Karpas-422 (cell line): ENCODE data around the gene TENT4A. TPM values are rescaled to one million over a fixed set of nuclear protein-coding genes. Genes with fewer than 3 reads are reported as not detected.

Source experiments
- DNase-seq: peaks from one replicate; pipeline ENCODE4 v3.0.0-alpha.2; 2015
- H2AFZ ChIP-seq: fragments of 200-600 bp; sonication (generic); 2 replicates; pipeline ENCODE4 v1.6.1; 2014; ENCODE audit warnings: antibody characterized with exemption, low read length, mixed read lengths
- H3K27ac ChIP-seq: fragments of 200-600 bp; sonication (generic); 2 replicates; pipeline ENCODE4 v1.5.1; 2014; ENCODE audit warnings: mild to moderate bottlenecking, low read length, moderate library complexity
- H3K27me3 ChIP-seq: fragments of 200-600 bp; sonication (generic); 2 replicates; pipeline ENCODE4 v1.6.1; 2014; ENCODE audit warnings: low read length, mixed read lengths
- H3K36me3 ChIP-seq: fragments of 200-600 bp; sonication (generic); 2 replicates; pipeline ENCODE4 v1.6.1; 2014; ENCODE audit warnings: low read length, mixed read lengths; ENCODE audit not compliant: insufficient read depth
- H3K4me1 ChIP-seq: fragments of 200-600 bp; sonication (generic); 2 replicates; pipeline ENCODE4 v1.6.1; 2014; ENCODE audit warnings: mild to moderate bottlenecking, low read length, mixed read lengths
- H3K4me2 ChIP-seq: fragments of 200-600 bp; sonication (generic); 2 replicates; pipeline ENCODE4 v1.6.1; 2014; ENCODE audit warnings: low read length, low read depth, mild to moderate bottlenecking; ENCODE audit not compliant: poor library complexity, severe bottlenecking
- H3K4me3 ChIP-seq: fragments of 200-600 bp; sonication (generic); 2 replicates; pipeline ENCODE4 v1.5.1; 2014; ENCODE audit warnings: mild to moderate bottlenecking, antibody characterized with exemption, low read length, mixed read lengths
- H3K79me2 ChIP-seq: fragments of 200-600 bp; sonication (generic); 2 replicates; pipeline ENCODE4 v1.6.1; 2014; ENCODE audit warnings: mild to moderate bottlenecking, low read length, mixed read lengths
- H3K9ac ChIP-seq: fragments of 200-600 bp; sonication (generic); 2 replicates; pipeline ENCODE4 v1.6.0; 2014; ENCODE audit warnings: low read length
- H3K9me2 ChIP-seq: fragments of 200-600 bp; sonication (generic), shearing (Covaris generic); replicated peaks from 2 replicates; pipeline ENCODE4 v1.6.0; 2014; ENCODE audit warnings: mild to moderate bottlenecking, low read length, moderate library complexity; ENCODE audit not compliant: insufficient read depth
- H3K9me3 ChIP-seq: fragments of 300-700, 200-600 bp; sonication (generic); 2 replicates; pipeline ENCODE4 v1.6.1; 2014; ENCODE audit warnings: low read length, mixed read lengths
- H4K20me1 ChIP-seq: fragments of 200-600 bp; sonication (generic); 2 replicates; pipeline ENCODE4 v1.6.1; 2014; ENCODE audit warnings: mild to moderate bottlenecking, antibody characterized with exemption, low read length, low read depth; ENCODE audit not compliant: insufficient read depth
- total RNA-seq: library from RNA; depleted of rRNA; stranded (reverse); fragments of >200 nt; shearing (Covaris generic); gene quantifications from 2 replicates; pipeline ENCODE4 v1.2.3, GENCODE V29; 2014; ENCODE audit warnings: low replicate concordance

The TENT4A gene
- total RNA-seq, 1 experiment from 2014 or later = 45.3 TPM

DNA sequence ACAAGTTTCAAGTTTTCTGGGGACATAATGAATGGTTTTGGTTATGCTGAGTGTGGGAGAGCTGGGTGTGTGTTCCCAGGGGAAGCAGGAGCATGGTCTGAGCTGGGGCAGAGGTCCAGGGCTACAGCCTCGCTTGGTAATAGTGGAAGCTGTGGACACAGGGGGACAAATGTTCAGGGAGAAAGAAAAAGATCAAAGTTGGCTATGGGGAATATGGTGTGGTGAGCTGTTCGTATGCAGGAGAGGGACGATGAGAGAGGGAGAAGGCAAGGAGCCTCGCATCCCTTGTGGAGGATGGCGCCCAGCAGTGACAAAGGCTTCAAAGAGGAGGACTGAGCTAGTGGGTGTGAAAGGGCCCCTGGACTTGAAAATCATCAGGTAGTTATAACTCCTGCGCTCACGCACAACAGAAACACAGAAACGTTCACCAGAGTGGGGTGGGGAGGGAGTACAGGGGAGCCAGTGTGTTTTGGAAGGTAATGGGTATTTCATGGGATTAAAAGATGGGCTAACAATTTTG is 77.2 kb downstream of the TENT4A start:
- Histone ChIP-seq H3K27ac (no peak overlapping the region), H3K36me3 (no peaks in the 10 kb centered on the region), H3K27me3 (no peaks in the 10 kb centered on the region), H3K79me2 (no peaks in the 10 kb centered on the region), H3K4me2 (no peak overlapping the region), H3K9me2 (no peaks in the 10 kb centered on the region), H3K9me3 (no peaks in the 10 kb centered on the region), H3K4me3 (no peak overlapping the region), H3K9ac (no peak overlapping the region), H2AFZ (no peak overlapping the region), H3K4me1 (no peaks in the 10 kb centered on the region), H4K20me1 (no peaks in the 10 kb centered on the region)
- no peak for DNase-seq

DNA sequence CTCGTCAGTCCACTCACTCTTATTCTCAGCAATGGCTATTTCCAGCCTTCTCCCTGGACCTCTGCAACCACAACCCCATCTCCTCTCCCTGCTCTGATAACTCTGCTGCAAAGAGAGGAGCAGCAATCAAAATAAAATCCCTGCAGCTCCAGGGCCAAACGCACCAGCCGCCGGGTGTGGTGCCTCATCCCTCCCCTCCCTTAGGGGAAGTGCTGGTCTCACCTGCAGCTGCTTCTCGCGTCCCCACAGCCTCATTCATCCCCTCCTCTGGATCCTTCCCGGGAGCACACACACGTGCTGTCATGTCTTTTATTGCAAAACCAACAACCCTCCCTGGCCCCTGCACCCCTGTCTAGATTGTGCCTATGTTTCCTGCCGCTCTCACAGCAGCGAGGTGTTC is 77.8 kb downstream of the TENT4A start:
- no peaks in the 10 kb centered on the region for H3K9me3 ChIP-seq
- H3K36me3 ChIP-seq = no peaks in the 10 kb centered on the region
- no peak overlapping the region for H3K9ac ChIP-seq
- no peak overlapping the region for H3K27ac ChIP-seq
- no peak overlapping the region for H2AFZ ChIP-seq
- no peaks in the 10 kb centered on the region for H3K79me2 ChIP-seq
- DNase-seq = no peak
- H3K27me3 ChIP-seq = no peaks in the 10 kb centered on the region
- H4K20me1 ChIP-seq = no peaks in the 10 kb centered on the region
- no peaks in the 10 kb centered on the region for H3K9me2 ChIP-seq
- no peaks in the 10 kb centered on the region for H3K4me1 ChIP-seq
- H3K4me2 ChIP-seq = no peak overlapping the region
- no peak overlapping the region for H3K4me3 ChIP-seq

DNA sequence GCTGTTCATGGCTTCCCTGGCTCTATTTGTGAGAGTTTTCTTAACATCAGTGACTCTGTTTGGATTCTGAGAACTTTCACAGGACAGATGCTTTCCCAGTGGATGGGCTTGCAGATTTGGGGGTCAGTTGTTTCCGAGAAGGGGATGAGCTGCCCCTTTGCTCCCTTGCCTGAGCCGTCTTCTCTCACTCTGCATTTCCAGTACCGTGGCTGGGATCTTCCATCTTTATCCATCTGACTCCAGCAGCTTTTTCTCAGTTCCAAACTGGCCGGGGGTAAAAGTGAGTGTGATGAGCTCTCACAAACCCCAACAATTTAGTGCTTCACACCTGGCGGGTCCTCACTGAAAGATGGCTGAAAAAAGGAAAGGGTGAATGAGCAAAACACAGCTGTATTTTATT is 79.1 kb downstream of the TENT4A start:
- no peak overlapping the region for H3K27ac ChIP-seq
- H2AFZ ChIP-seq = no peak overlapping the region
- H4K20me1 ChIP-seq = no peaks in the 10 kb centered on the region
- H3K79me2 ChIP-seq = no peaks in the 10 kb centered on the region
- H3K9ac ChIP-seq = no peak overlapping the region
- no peaks in the 10 kb centered on the region for H3K27me3 ChIP-seq
- no peak for DNase-seq
- no peak overlapping the region for H3K4me2 ChIP-seq
- H3K9me2 ChIP-seq = no peaks in the 10 kb centered on the region
- H3K4me1 ChIP-seq = no peaks in the 10 kb centered on the region
- H3K4me3 ChIP-seq = no peak overlapping the region
- no peaks in the 10 kb centered on the region for H3K36me3 ChIP-seq
- no peaks in the 10 kb centered on the region for H3K9me3 ChIP-seq

DNA sequence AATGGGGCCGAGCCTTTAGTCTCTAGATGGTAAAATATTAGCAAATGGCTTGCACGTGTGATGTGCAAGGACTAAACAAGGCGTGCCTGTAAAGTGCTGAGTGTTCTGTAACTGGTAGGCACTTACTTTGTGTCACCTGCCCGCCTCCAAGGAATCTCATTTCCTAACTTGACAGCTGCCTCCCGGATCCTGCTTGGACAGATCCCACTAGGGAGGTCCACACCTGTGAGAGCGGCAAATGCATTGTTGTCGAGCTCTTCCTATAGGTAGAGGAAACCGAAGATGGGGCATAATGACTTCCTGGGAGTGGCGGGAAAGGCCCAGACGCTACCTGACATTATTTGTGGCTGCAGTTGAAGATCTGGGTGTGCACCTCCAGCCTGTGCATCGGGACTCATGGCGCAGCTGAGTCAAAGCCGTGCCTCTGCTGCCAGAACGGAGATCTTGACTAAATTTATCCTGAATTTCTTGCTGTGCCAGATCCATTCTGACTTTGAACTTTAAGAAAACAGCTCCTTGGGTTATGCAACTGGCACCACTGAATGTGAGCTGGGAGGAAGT is 79.8 kb downstream of the TENT4A start:
- H3K27ac ChIP-seq = no peak overlapping the region
- no peaks in the 10 kb centered on the region for H3K9me3 ChIP-seq
- H3K79me2 ChIP-seq = no peaks in the 10 kb centered on the region
- H4K20me1 ChIP-seq = no peaks in the 10 kb centered on the region
- H2AFZ ChIP-seq = no peak overlapping the region
- H3K36me3 ChIP-seq = no peaks in the 10 kb centered on the region
- no peaks in the 10 kb centered on the region for H3K27me3 ChIP-seq
- no peaks in the 10 kb centered on the region for H3K9me2 ChIP-seq
- H3K4me1 ChIP-seq = no peaks in the 10 kb centered on the region
- H3K4me3 ChIP-seq = no peak overlapping the region
- H3K4me2 ChIP-seq = no peak overlapping the region
- DNase-seq = no peak
- H3K9ac ChIP-seq = no peak overlapping the region

DNA sequence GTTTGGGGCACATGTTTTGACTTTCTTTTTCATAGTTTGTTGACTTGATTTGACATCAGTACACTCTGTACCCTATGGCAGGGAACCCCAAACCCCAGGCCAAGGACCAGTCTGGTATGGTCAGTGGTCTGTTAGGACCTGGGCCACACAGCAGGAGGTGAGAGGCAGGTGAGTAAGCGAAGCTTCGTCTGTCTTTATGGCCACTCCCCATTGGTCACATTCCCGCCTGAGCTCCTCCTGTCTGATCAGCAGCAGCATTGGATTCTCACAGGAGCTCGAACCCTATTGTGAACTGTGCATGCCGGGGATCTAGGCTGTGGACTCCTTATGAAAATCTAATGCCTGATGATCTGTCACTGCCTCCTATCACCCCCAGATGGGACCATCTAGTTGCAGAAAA is 88.0 kb downstream of the TENT4A start:
- Histone ChIP-seq H3K9me3 (peaks cover 6% of the 10 kb centered on the region), H3K4me2 (no peak overlapping the region), H4K20me1 (no peaks in the 10 kb centered on the region), H3K4me3 (no peak overlapping the region), H3K79me2 (no peaks in the 10 kb centered on the region), H3K9ac (no peak overlapping the region), H3K36me3 (peaks cover under 1% of the 10 kb centered on the region; the same call in 1 of the 2 replicates), H3K27ac (no peak overlapping the region), H3K27me3 (no peaks in the 10 kb centered on the region; the same call in 1 of the 2 replicates), H3K4me1 (no peaks in the 10 kb centered on the region), H2AFZ (no peak overlapping the region), H3K9me2 (no peaks in the 10 kb centered on the region)
- DNase-seq = no peak

DNA sequence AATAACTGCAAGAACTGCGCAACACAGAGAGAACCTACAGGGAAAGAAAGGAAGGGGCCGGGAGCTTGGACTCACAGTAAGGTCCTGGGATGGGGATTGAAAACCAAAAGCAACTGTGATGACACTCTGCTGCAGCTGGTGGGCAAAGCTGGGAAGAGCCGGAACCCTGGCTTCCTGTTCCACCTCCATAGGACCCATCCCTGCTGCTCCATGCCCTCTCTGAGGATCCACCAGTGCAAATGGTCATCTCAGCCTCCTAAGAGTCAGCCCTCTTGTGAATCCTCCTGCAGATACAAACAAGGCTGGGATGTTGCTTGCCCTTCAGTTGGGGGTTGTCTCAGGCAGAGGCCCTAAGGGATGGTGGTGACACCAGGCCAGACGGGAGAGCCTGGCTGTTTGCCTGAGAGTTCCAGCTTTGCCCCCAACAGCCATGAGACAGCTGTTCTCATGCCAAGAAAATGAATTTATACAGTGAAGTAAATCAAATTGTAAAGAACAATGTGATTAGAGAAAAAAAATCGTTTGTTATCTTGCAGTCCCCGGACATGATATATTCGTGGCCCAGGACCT is 90.8 kb downstream of the TENT4A start:
- no peak overlapping the region for H3K27ac ChIP-seq
- no peak overlapping the region for H2AFZ ChIP-seq
- H4K20me1 ChIP-seq = no peaks in the 10 kb centered on the region
- peaks cover 12% of the 10 kb centered on the region for H3K9me3 ChIP-seq
- no peaks in the 10 kb centered on the region; the same call in 1 of the 2 replicates for H3K27me3 ChIP-seq
- H3K9me2 ChIP-seq = no peaks in the 10 kb centered on the region
- H3K36me3 ChIP-seq = peaks cover 5% of the 10 kb centered on the region; the same call in 1 of the 2 replicates
- H3K79me2 ChIP-seq = no peaks in the 10 kb centered on the region
- H3K9ac ChIP-seq = no peak overlapping the region
- no peak overlapping the region for H3K4me3 ChIP-seq
- no peak overlapping the region for H3K4me2 ChIP-seq
- DNase-seq = no peak
- H3K4me1 ChIP-seq = no peaks in the 10 kb centered on the region

DNA sequence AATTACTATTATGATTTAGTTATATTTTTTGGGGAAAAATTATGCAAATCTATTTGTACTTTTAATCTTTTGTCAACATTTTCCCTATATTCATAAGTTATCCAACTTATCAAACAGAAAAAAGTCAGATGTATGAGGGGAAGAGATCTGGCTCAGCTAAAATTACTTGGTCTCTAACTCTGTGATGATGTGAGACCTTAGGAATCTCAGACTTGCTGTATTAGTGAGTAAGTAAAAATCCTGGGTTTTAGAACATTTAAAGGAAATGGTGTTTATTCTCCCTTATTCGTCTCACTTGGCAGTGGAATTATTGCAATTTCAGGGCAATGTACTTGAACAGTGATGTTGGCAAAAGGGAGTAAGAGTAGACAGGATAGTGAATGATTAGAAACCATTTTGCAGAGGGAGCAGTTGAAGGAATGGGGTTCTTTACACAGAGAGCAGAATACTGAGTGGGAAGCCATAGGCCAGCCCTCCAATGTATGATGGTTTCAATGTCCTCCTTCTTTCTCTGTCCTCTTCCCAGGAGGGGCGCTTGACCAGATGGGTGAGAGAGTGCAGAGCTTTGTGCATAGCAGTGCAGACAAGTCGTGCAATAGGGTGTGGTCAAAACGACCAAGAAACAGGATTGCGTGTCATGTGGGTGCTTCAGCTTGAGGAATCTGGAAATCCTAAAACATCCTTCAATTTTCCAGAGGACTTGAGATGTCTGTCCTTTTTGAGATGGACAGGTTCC is 91.7 kb downstream of the TENT4A start:
- Histone ChIP-seq H3K9me2 (no peaks in the 10 kb centered on the region), H3K4me2 (no peak overlapping the region), H3K27ac (no peak overlapping the region), H2AFZ (no peak overlapping the region), H3K36me3 (peaks cover 5% of the 10 kb centered on the region; the same call in 1 of the 2 replicates), H3K9ac (no peak overlapping the region), H3K4me3 (no peak overlapping the region), H3K4me1 (no peaks in the 10 kb centered on the region), H3K79me2 (no peaks in the 10 kb centered on the region), H3K9me3 (peaks cover 12% of the 10 kb centered on the region), H4K20me1 (no peaks in the 10 kb centered on the region), H3K27me3 (no peaks in the 10 kb centered on the region; the same call in 1 of the 2 replicates)
- DNase-seq = no peak

DNA sequence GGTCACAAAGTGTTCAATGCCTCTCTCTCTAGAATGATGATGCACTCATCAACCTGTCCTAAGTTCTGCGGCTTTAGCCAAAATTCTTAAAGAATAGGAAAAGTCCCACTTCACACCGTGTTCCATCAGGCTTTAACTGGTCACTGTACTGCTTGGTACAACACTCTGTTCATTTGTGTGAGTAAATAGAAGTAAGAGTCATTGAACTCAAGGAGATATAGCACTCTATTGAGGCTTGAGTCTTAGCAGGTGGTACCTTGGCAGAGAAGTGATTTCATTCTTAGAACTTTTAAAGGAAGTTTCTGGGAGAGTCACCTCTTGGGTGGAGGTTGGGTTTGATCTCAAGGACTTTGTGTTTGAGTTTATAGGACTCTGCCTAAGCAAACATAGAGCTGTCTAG is 92.6 kb downstream of the TENT4A start:
- Histone ChIP-seq H3K4me1 (no peaks in the 10 kb centered on the region), H4K20me1 (no peaks in the 10 kb centered on the region), H3K4me2 (no peak overlapping the region), H3K27ac (no peak overlapping the region), H3K36me3 (peaks cover 5% of the 10 kb centered on the region; the same call in 1 of the 2 replicates), H3K79me2 (no peaks in the 10 kb centered on the region), H3K9ac (no peak overlapping the region), H3K9me3 (peaks cover 12% of the 10 kb centered on the region), H3K4me3 (no peak overlapping the region), H2AFZ (no peak overlapping the region), H3K9me2 (no peaks in the 10 kb centered on the region), H3K27me3 (no peaks in the 10 kb centered on the region; the same call in 1 of the 2 replicates)
- DNase-seq = no peak
